PC-9 (cell line): ENCODE data around the gene SLC35D1. TPM values are rescaled to one million over a fixed set of nuclear protein-coding genes. Genes with fewer than 3 reads are reported as not detected.

Experiments used
- BruUV-seq: library from RNA; stranded (reverse); fragments of 400-500 nt; replicated peaks from 2 replicates; lab custom pipeline; 2021; lab: Mats Ljungman, UMichigan
- CTCF ChIA-PET: fragments of 300-600 bp; sonication (Branson Sonifier 250); formaldehyde crosslinking; loops from one replicate; lab custom pipeline; 2022; ENCODE audit warnings: antibody characterized with exemption; lab: Charles Lee
- POLR2A ChIA-PET: fragments of 300-600 bp; sonication (Branson Sonifier 250); formaldehyde crosslinking; loops from one replicate; lab custom pipeline; 2022; ENCODE audit warnings: antibody characterized with exemption; ENCODE audit not compliant: unreplicated experiment; lab: Charles Lee
- DNase-seq, 2 experiments: peaks; one replicate each; pipeline versions ENCODE4 v3.0.0 to v3.0.0-alpha.2; 2015 to 2022; ENCODE audit warnings: mixed read lengths in 1 of 2
- H2AFZ ChIP-seq: fragments of 200-600 bp; sonication (generic); 2 replicates; pipeline ENCODE4 v1.8.1; 2017; ENCODE audit warnings: antibody characterized with exemption
- H3F3A ChIP-seq: fragments of 200-600 bp; sonication (generic); 2 replicates; pipeline ENCODE4 v1.8.1; 2017; ENCODE audit warnings: antibody characterized with exemption, mild to moderate bottlenecking, low read depth; ENCODE audit not compliant: insufficient read depth
- H3K27ac ChIP-seq: fragments of 200-600 bp; sonication (generic); 2 replicates; pipeline ENCODE4 v1.6.1; 2016; ENCODE audit warnings: mixed run types
- H3K27me3 ChIP-seq: fragments of 200-600 bp; sonication (generic); 2 replicates; pipeline ENCODE4 v1.6.1; 2016; ENCODE audit warnings: low read depth, mixed run types; ENCODE audit not compliant: insufficient read depth
- H3K36me3 ChIP-seq: fragments of 200-600 bp; sonication (generic); 2 replicates; pipeline ENCODE4 v1.6.1; 2016; ENCODE audit warnings: low read depth, mixed run types
- H3K4me1 ChIP-seq: fragments of 200-600 bp; sonication (generic); replicated peaks from 2 replicates; pipeline ENCODE4 v1.6.1; 2016; ENCODE audit warnings: mixed run types; ENCODE audit not compliant: insufficient read depth
- H3K4me2 ChIP-seq: fragments of 200-600 bp; sonication (generic); 2 replicates; pipeline ENCODE4 v1.6.1; 2017; ENCODE audit warnings: mixed run types
- H3K4me3 ChIP-seq: fragments of 200-600 bp; sonication (generic); 2 replicates; pipeline ENCODE4 v1.6.1; 2016; ENCODE audit warnings: mixed run types
- H3K79me2 ChIP-seq: fragments of 200-600 bp; sonication (generic); 2 replicates; pipeline ENCODE4 v1.6.1; 2017; ENCODE audit warnings: low read depth, mixed run types
- H3K9me2 ChIP-seq: fragments of 200-600 bp; sonication (generic); 2 replicates; pipeline ENCODE4 v1.8.1; 2017; ENCODE audit warnings: mild to moderate bottlenecking; ENCODE audit not compliant: insufficient read depth
- H3K9me3 ChIP-seq: fragments of 200-600 bp; sonication (generic); 2 replicates; pipeline ENCODE4 v1.8.1; 2016; ENCODE audit warnings: low read depth; ENCODE audit not compliant: insufficient read depth
- H4K20me1 ChIP-seq: fragments of 200-600 bp; sonication (generic); 2 replicates; pipeline ENCODE4 v1.8.1; 2017; ENCODE audit not compliant: insufficient read depth
- EZH2 ChIP-seq: fragments of 200-600 bp; sonication (generic); IDR thresholded peaks from 2 replicates; pipeline ENCODE4 v1.8.0; 2017; ENCODE audit warnings: antibody characterized with exemption, low read depth
- intact Hi-C: fragments of 100-400 bp; cut with micrococcal nuclease; formaldehyde crosslinking; loops from one replicate; pipeline ENCODE4 v1.10.0; 2022; ENCODE audit not compliant: unreplicated experiment
- total RNA-seq: library from RNA; stranded (reverse); gene quantifications from 2 replicates; pipeline ENCODE4 v1.2.3, GENCODE V29; 2021
- TF ChIP-seq, protein P1 (sequence below): fragments of 200-600 bp; sonication (generic); conservative IDR thresholded peaks from 2 replicates; pipeline ENCODE4 v1.6.1; 2017; ENCODE audit warnings: mixed run types, antibody characterized with exemption, mild to moderate bottlenecking, moderate library complexity

The SLC35D1 gene
- total RNA-seq, 1 experiment from 2014 or later: 2.6 TPM

DNA sequence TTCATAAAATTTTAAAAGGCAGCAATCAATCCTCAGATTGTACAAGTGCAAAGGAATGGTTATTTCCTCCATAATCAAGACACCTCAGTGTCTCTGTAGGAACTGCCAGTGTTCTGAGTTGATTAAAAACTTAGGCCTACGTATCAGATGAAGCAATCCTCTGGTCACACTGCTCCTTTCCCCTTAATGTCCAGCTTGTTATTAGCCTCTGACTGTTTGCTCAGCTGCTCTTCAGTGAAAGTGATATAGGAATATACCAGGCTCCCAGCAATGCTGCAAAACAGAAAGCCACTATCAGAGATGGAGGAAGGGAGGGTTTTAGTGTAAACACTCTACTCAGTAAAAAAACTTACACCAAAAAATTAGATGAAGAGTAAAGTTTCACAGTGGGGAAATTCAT lies 49.8 kb downstream of the SLC35D1 start:
- no peaks in the 10 kb centered on the region for H3K9me2 ChIP-seq
- H3K4me1 ChIP-seq: no peaks in the 10 kb centered on the region
- H3K27me3 ChIP-seq: no peaks in the 10 kb centered on the region
- H2AFZ ChIP-seq: no peak overlapping the region
- H3K36me3 ChIP-seq: no peaks in the 10 kb centered on the region
- no peak overlapping the region for H3K27ac ChIP-seq
- no peak for TF ChIP-seq EZH2
- TF ChIP-seq, protein P1, sequence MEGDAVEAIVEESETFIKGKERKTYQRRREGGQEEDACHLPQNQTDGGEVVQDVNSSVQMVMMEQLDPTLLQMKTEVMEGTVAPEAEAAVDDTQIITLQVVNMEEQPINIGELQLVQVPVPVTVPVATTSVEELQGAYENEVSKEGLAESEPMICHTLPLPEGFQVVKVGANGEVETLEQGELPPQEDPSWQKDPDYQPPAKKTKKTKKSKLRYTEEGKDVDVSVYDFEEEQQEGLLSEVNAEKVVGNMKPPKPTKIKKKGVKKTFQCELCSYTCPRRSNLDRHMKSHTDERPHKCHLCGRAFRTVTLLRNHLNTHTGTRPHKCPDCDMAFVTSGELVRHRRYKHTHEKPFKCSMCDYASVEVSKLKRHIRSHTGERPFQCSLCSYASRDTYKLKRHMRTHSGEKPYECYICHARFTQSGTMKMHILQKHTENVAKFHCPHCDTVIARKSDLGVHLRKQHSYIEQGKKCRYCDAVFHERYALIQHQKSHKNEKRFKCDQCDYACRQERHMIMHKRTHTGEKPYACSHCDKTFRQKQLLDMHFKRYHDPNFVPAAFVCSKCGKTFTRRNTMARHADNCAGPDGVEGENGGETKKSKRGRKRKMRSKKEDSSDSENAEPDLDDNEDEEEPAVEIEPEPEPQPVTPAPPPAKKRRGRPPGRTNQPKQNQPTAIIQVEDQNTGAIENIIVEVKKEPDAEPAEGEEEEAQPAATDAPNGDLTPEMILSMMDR: no peak
- H4K20me1 ChIP-seq: no peaks in the 10 kb centered on the region
- no TSS peak for BruUV-seq
- no peak overlapping the region for H3K4me2 ChIP-seq
- no peaks in the 10 kb centered on the region for H3K9me3 ChIP-seq
- no peaks in the 10 kb centered on the region for H3F3A ChIP-seq
- intact Hi-C loops: no loop called here
- no peak overlapping the region for H3K4me3 ChIP-seq
- POLR2A ChIA-PET: no interaction called here
- no peaks in the 10 kb centered on the region for H3K79me2 ChIP-seq
- CTCF ChIA-PET: no interaction called here
- DNase-seq: no peak

DNA sequence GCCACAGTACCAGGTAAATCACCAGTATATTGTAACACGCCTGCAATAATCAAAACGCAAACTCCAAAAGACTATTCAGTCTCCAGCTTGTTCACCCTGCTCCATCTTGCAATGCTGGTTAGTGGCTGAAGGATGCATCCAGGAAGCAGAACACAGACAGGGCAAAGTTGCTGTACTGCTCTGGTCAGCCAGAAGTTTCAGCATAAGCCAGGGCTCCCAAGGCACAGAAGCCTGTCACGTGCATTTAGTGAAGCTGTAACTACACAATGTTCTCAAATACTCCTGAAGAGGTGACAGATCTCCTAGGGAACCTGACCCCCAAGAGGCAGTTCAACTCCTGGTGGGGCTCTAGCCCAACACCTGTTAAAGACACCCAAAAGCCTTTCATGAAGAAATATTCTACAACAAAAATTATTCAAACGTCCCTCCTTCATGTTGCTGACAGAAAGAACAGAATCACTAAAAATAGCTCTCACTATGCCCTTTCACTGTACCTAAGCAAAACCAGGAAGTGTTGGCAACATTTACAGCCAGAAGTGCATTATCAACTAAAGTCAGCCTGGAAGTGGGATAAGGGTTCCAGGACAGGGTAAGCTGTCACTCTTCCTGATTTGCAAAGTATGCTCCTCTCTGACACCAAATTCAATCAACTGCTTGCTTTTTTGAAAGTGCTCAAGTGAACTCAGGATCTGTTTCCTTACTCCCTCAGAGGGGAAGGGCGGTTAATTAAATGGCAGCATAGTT lies 52.1 kb downstream of the SLC35D1 start:
- no peaks in the 10 kb centered on the region for H3K4me1 ChIP-seq
- no peak overlapping the region for H3K4me2 ChIP-seq
- no peak for DNase-seq
- TF ChIP-seq, protein P1: no peak
- no peak for TF ChIP-seq EZH2
- no peak overlapping the region for H2AFZ ChIP-seq
- no peaks in the 10 kb centered on the region for H4K20me1 ChIP-seq
- H3K4me3 ChIP-seq: no peak overlapping the region
- H3K9me2 ChIP-seq: no peaks in the 10 kb centered on the region
- H3F3A ChIP-seq: no peaks in the 10 kb centered on the region
- POLR2A ChIA-PET: no interaction called here
- CTCF ChIA-PET: no interaction called here
- H3K9me3 ChIP-seq: no peaks in the 10 kb centered on the region
- no peak overlapping the region for H3K27ac ChIP-seq
- no peaks in the 10 kb centered on the region for H3K27me3 ChIP-seq
- BruUV-seq: no TSS peak
- H3K79me2 ChIP-seq: no peaks in the 10 kb centered on the region
- no peaks in the 10 kb centered on the region for H3K36me3 ChIP-seq
- intact Hi-C loops: no loop called here

DNA sequence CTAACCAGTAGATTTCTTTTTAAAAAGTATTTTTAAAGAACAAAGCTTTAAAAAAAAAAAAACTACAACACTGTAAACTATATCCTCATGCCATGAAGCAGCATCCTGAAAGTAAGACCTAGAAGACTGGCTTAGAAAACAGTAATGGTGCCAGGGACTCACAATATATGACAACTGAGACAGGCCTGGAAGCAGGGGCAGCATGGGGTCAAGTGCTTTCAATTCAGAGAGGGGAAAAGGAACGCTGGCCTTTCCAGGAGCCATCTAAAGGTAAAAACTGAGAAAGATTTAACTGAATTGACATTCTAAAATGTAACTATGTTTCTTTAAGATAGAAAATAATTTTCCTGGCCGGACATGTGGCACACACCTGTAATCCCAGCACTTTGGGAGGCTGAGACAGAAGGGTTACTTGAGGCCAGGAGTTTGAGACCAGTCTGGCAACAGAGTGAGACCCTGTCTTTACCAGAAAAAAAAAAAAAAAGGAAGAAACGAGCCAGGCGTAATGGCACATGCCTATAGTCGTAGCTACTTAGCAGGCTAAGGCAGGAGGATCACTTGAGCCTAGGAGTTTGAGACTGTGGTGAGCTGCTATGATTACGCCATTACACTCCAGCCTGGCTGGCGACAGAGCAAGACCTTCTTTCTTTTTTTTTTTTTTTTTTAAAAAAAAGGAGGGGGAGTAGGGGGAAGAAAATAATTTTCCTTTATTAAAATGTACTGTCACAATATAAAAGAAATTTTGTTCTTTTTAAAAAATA lies 54.1 kb downstream of the SLC35D1 start:
- H3K27ac ChIP-seq: no peak overlapping the region
- no TSS peak for BruUV-seq
- no peak overlapping the region for H3K4me3 ChIP-seq
- H3K36me3 ChIP-seq: no peaks in the 10 kb centered on the region
- intact Hi-C loops: loop anchor here (10.0 kb wide), 1 partner anchor 235 kb away; no protein-coding TSS in a partner anchor
- no peaks in the 10 kb centered on the region for H3K27me3 ChIP-seq
- no peak overlapping the region for H3K4me2 ChIP-seq
- ChIA-PET CTCF (no interaction called here), POLR2A (no interaction called here)
- H3K79me2 ChIP-seq: no peaks in the 10 kb centered on the region
- no peak for DNase-seq
- H3F3A ChIP-seq: no peaks in the 10 kb centered on the region
- TF ChIP-seq EZH2: no peak
- TF ChIP-seq, protein P1: no peak
- no peak overlapping the region for H2AFZ ChIP-seq
- H3K9me2 ChIP-seq: no peaks in the 10 kb centered on the region
- H3K4me1 ChIP-seq: no peaks in the 10 kb centered on the region
- H3K9me3 ChIP-seq: no peaks in the 10 kb centered on the region
- no peaks in the 10 kb centered on the region for H4K20me1 ChIP-seq
